Keratinocyte (primary cell): Measurements from ENCODE around the gene ZNF777.

Source experiments
- CTCF ChIP-seq, 3 experiments: IDR thresholded peaks in 1 of 3; conservative IDR thresholded peaks in 1 of 3; optimal IDR thresholded peaks in 1 of 3; 2 replicates in 2 of 3; 3 replicates in 1 of 3; pipeline versions ENCODE3 to v1.5.1; 2011; ENCODE audit warnings: low read length in 3 of 3, mild to moderate bottlenecking in 3 of 3, moderate library complexity in 2 of 3, control low read depth in 1 of 3, inconsistent platforms in 1 of 3; ENCODE audit not compliant: insufficient read depth in 2 of 3; ENCODE audit errors: extremely low read depth in 1 of 3
- EZH2 ChIP-seq: IDR thresholded peaks from one replicate; pipeline ENCODE4 v1.6.1; 2012; ENCODE audit warnings: inconsistent platforms, mild to moderate bottlenecking, low read length, moderate library complexity

GRCh38 chr7:149450821-149451220, 10.0 kb downstream of the ZNF777 start:
- no peak for TF ChIP-seq EZH2
- no peak for TF ChIP-seq CTCF (optimal IDR thresholded peaks at IDR 0.05 in 1 of 3, IDR thresholded peaks at IDR 0.05 in 1 of 3, conservative IDR thresholded peaks at IDR 0.05 in 1 of 3; ENCODE audit: extremely low read depth in 1 of 3, insufficient read depth in 2 of 3, low read length in 3 of 3)
